ENCODE data around the gene BCDIN3D.

The BCDIN3D gene

GRCh38 chr12:49821373-49822287, 21.3 kb downstream of the BCDIN3D start:
- no peak for DNase-seq (ENCODE audit: low spot score)

GRCh38 chr12:49819786-49820185, 23.1 kb downstream of the BCDIN3D start:
- DNase-seq (ENCODE audit: low spot score), result no peak

- no peak for DNase-seq (ENCODE audit: low spot score)
Observed at GRCh38 chr12:49818241-49818895, 24.5 kb downstream of the BCDIN3D start.

- no peak for DNase-seq (ENCODE audit: low spot score)
Observed at GRCh38 chr12:49813131-49813530, 29.8 kb downstream of the BCDIN3D start.

- DNase-seq (ENCODE audit: low spot score), result no peak
Observed at GRCh38 chr12:49811961-49812401, 30.9 kb downstream of the BCDIN3D start.

- peak; percentile 37 for DNase-seq (ENCODE audit: low spot score)
Observed at GRCh38 chr12:49811136-49811535, 31.8 kb downstream of the BCDIN3D start.

GRCh38 chr12:49809906-49810389, 33.0 kb downstream of the BCDIN3D start:
- DNase-seq (ENCODE audit: low spot score), result no peak

- no peak for DNase-seq (ENCODE audit: low spot score)
Observed at GRCh38 chr12:49809381-49809905, 33.5 kb downstream of the BCDIN3D start.

GRCh38 chr12:49808686-49809380, 34.1 kb downstream of the BCDIN3D start:
- DNase-seq (ENCODE audit: low spot score), result no peak

GRCh38 chr12:49807991-49808580, 34.8 kb downstream of the BCDIN3D start:
- no peak for DNase-seq (ENCODE audit: low spot score)

GRCh38 chr12:49806877-49807276, 36.0 kb downstream of the BCDIN3D start:
- DNase-seq (ENCODE audit: low spot score), result no peak

- DNase-seq (ENCODE audit: low spot score), result no peak
Observed at GRCh38 chr12:49806321-49806813, 36.5 kb downstream of the BCDIN3D start.

GRCh38 chr12:49805409-49805808, 37.5 kb downstream of the BCDIN3D start:
- no peak for DNase-seq (ENCODE audit: low spot score)

GRCh38 chr12:49804821-49805220, 38.1 kb downstream of the BCDIN3D start:
- DNase-seq (ENCODE audit: low spot score), result no peak

- no peak for DNase-seq (ENCODE audit: low spot score)
Observed at GRCh38 chr12:49803693-49804450, 39.0 kb downstream of the BCDIN3D start.

- no peak for DNase-seq (ENCODE audit: low spot score)
Observed at GRCh38 chr12:49801141-49802063, 41.5 kb downstream of the BCDIN3D start.

GRCh38 chr12:49800421-49801140, 42.3 kb downstream of the BCDIN3D start:
- no peak for DNase-seq (ENCODE audit: low spot score)

- DNase-seq (ENCODE audit: low spot score), result no peak
Observed at GRCh38 chr12:49798934-49799333, 44.0 kb downstream of the BCDIN3D start.

GRCh38 chr12:49798248-49798647, 44.7 kb downstream of the BCDIN3D start:
- DNase-seq (ENCODE audit: low spot score), result no peak
